Esophagus muscularis mucosa (tissue), 4 donors: ENCODE results near the gene LDAF1. TPM values are rescaled to one million over a fixed set of nuclear protein-coding genes. Genes with fewer than 3 reads are reported as not detected.
"Not testable (repeated sequence)": the region's sequence is repeated elsewhere in the genome, so short reads cannot be mapped to it uniquely, and the experiment has no call there.

Experiments
- DNase-seq: peaks from one replicate; pipeline ENCODE4 v3.0.0-alpha.2; 2017; ENCODE audit errors: extremely low spot score
- H3K27ac ChIP-seq, 4 donors: fragments of 200-600 bp; sonication (generic); replicated peaks in 1 of 4; 1 replicate in 3 of 4; 2 replicates in 1 of 4; pipeline ENCODE4 v1.5.1; 2016 to 2019; ENCODE audit warnings: mild to moderate bottlenecking in 1 of 4
- H3K27me3 ChIP-seq, 4 donors: fragments of 200-600 bp; sonication (generic); one replicate each; pipeline versions ENCODE4 v1.5.1 to v1.6.0; 2016 to 2019
- H3K36me3 ChIP-seq, 4 donors: fragments of 200-600 bp; sonication (generic); one replicate each; pipeline ENCODE4 v1.5.1; 2016 to 2019
- H3K4me1 ChIP-seq, 4 donors: fragments of 200-600 bp; sonication (generic); one replicate each; pipeline ENCODE4 v1.5.1; 2016 to 2019
- H3K4me3 ChIP-seq, 4 donors: fragments of 200-600 bp; sonication (generic); 1 replicate in 2 of 4; 2 replicates in 2 of 4; pipeline ENCODE4 v1.5.1; 2016 to 2019; ENCODE audit warnings: mild to moderate bottlenecking in 4 of 4, moderate library complexity in 1 of 4
- H3K9me3 ChIP-seq, 4 donors: fragments of 200-600 bp; sonication (generic); 1 replicate in 3 of 4; 2 replicates in 1 of 4; pipeline ENCODE4 v1.5.1; 2016 to 2019
- CTCF ChIP-seq, 3 experiments: fragments of 200-600 bp in 2 of 3; fragments of 450-650 bp in 1 of 3; sonication (generic) in 2 of 3; IDR thresholded peaks; one replicate each; pipeline ENCODE4 v1.5.1; 2017 to 2019; ENCODE audit warnings: antibody characterized with exemption in 3 of 3, mild to moderate bottlenecking in 2 of 3, moderate library complexity in 1 of 3
- EP300 ChIP-seq: sonication (generic); formaldehyde crosslinking; IDR thresholded peaks from one replicate; pipeline ENCODE4 v1.6.1; 2017; ENCODE audit warnings: antibody characterized with exemption
- POLR2A ChIP-seq: fragments of 450-650 bp; IDR thresholded peaks from one replicate; pipeline ENCODE4 v1.6.1; 2017; ENCODE audit warnings: antibody characterized with exemption, moderate library complexity, mild to moderate bottlenecking, low read depth
- POLR2AphosphoS5 ChIP-seq, 2 donors: sonication (generic); formaldehyde crosslinking; IDR thresholded peaks; one replicate each; pipeline ENCODE4 v1.6.1; 2017; ENCODE audit warnings: antibody characterized with exemption in 2 of 2
- WGBS: methylation state at CpG from one replicate; pipeline ENCODE4 v1.1.5; 2018; 5-methylcytosine and 5-hydroxymethylcytosine counted together
- intact Hi-C: fragments of 100-400 bp; cut with DNase I; formaldehyde crosslinking; loops from one replicate; pipeline ENCODE4 v1.15.1; 2023
- total RNA-seq, 4 donors: library from RNA; depleted of rRNA; stranded (reverse); fragments of >200 nt; gene quantifications; one replicate each; pipeline versions ENCODE4 v1.1.0 to v1.2.1, GENCODE V29; 2016

LDAF1 gene
- total RNA-seq: 100 to 1,000 TPM in 3 of 4 donors, 10 to 100 TPM in 1; 98.7 to 208 (median 141) TPM

- no peaks in the 10 kb centered on the region for H3K27me3 ChIP-seq
- peaks cover 36 to 58% (median 57%) of the 10 kb centered on the region in 4 donors for H3K4me1 ChIP-seq
- H3K9me3 ChIP-seq: no peaks in the 10 kb centered on the region
- peaks cover 0 to 10% (median 0%) of the 10 kb centered on the region in 4 donors for H3K36me3 ChIP-seq
- TF ChIP-seq POLR2AphosphoS5 (IDR thresholded peaks at IDR 0.05) (peak; percentile 73 to 87), EP300 (no peak), CTCF (IDR thresholded peaks at IDR 0.05) (peak in 2 of 3 experiments; percentile 16 to 18), POLR2A (no peak)
- intact Hi-C loops: loop anchor here (10.0 kb wide), 1 partner anchor 1516 kb away; no protein-coding TSS in a partner anchor
- WGBS: 2% methylated on average over 24 of the region's 59 CpGs
- DNase-seq: peak; percentile 94
- H3K27ac ChIP-seq: peak within 1 kb of the TSS; percentile 87 to 95 (median 92)
- H3K4me3 ChIP-seq: peak within 1 kb of the TSS; percentile 75 to 97 (median 88)
Observed at GRCh38 chr16:21158208-21159110, at the start of gene LDAF1. Gene LDAF1 (plus strand): TSS chr16:21158674. CDS start chr16:21161183, 2,509 bp downstream.

- H3K27ac ChIP-seq, H3K9me3 ChIP-seq, intact Hi-C loops, H3K4me1 ChIP-seq, H3K4me3 ChIP-seq, H3K27me3 ChIP-seq, H3K36me3 ChIP-seq, DNase-seq: not testable (repeated sequence)
- WGBS: 93% methylated on average over 4 of the region's 4 CpGs
Observed at GRCh38 chr16:21115551-21115950, 42.9 kb upstream of the LDAF1 start.

- Histone ChIP-seq H3K4me3 (peak overlapping the region in 1 of 4 donors; percentile 27), H3K36me3 (no peaks in the 10 kb centered on the region), H3K27ac (no peak overlapping the region), H3K4me1 (no peaks in the 10 kb centered on the region), H3K27me3 (no peaks in the 10 kb centered on the region), H3K9me3 (no peaks in the 10 kb centered on the region)
- peak; percentile 45 for DNase-seq
- TF ChIP-seq POLR2AphosphoS5 (IDR thresholded peaks at IDR 0.05): no peak
- no peak for TF ChIP-seq EP300
- TF ChIP-seq CTCF (IDR thresholded peaks at IDR 0.05): no peak
- WGBS: 39% methylated on average over 13 of the region's 13 CpGs
- intact Hi-C loops: no loop called here
Observed at GRCh38 chr16:21116148-21116693, 42.3 kb upstream of the LDAF1 start.

GRCh38 chr16:21117567-21117966 is 40.9 kb upstream of the LDAF1 start:
- Histone ChIP-seq H3K4me3 (no peak overlapping the region), H3K27ac (no peak overlapping the region), H3K4me1 (no peaks in the 10 kb centered on the region), H3K36me3 (no peaks in the 10 kb centered on the region), H3K9me3 (no peaks in the 10 kb centered on the region), H3K27me3 (no peaks in the 10 kb centered on the region)
- 88% methylated on average over 4 of the region's 4 CpGs for WGBS
- no peak for DNase-seq
- no peak for TF ChIP-seq POLR2A
- no peak for TF ChIP-seq CTCF (IDR thresholded peaks at IDR 0.05)
- TF ChIP-seq EP300: no peak
- TF ChIP-seq POLR2AphosphoS5 (IDR thresholded peaks at IDR 0.05): no peak
- intact Hi-C loops: no loop called here

GRCh38 chr16:21120976-21121520 is 37.4 kb upstream of the LDAF1 start:
- H3K27me3 ChIP-seq: no peaks in the 10 kb centered on the region
- no peak overlapping the region for H3K4me3 ChIP-seq
- TF ChIP-seq POLR2A (no peak), POLR2AphosphoS5 (IDR thresholded peaks at IDR 0.05) (no peak)
- 80% methylated on average over 2 of the region's 2 CpGs for WGBS
- DNase-seq: no peak
- H3K27ac ChIP-seq: no peak overlapping the region
- intact Hi-C loops: no loop called here
- no peaks in the 10 kb centered on the region for H3K9me3 ChIP-seq
- H3K4me1 ChIP-seq: no peaks in the 10 kb centered on the region
- H3K36me3 ChIP-seq: no peaks in the 10 kb centered on the region
